HG02870 (cell line): ENCODE data around the gene MANBA.
"Not testable (repeated sequence)": the region's sequence is repeated elsewhere in the genome, so short reads cannot be mapped to it uniquely, and the experiment has no call there.

ENCODE experiments used
- ATAC-seq: cut with Tn5 transposase; IDR thresholded peaks from one replicate; pipeline ENCODE4 v1.9.1; 2021; ENCODE audit warnings: mild to moderate bottlenecking, moderate library complexity; ENCODE audit not compliant: unreplicated experiment

Gene MANBA

GRCh38 chr4:102725229-102725628 lies 35.5 kb downstream of the MANBA start:
- ATAC-seq, result no peak

- ATAC-seq, result no peak
Measured at GRCh38 chr4:102723511-102723910, 37.3 kb downstream of the MANBA start.

- ATAC-seq, result no peak
Measured at GRCh38 chr4:102722740-102723139, 38.0 kb downstream of the MANBA start.

- not testable (repeated sequence) for ATAC-seq
Measured at GRCh38 chr4:102718833-102719575, 41.8 kb downstream of the MANBA start.

GRCh38 chr4:102717448-102718092 lies 43.2 kb downstream of the MANBA start:
- ATAC-seq, result no peak

GRCh38 chr4:102715057-102715456 lies 45.7 kb downstream of the MANBA start:
- no peak for ATAC-seq

- not testable (repeated sequence) for ATAC-seq
Measured at GRCh38 chr4:102713774-102714173, 47.0 kb downstream of the MANBA start.

GRCh38 chr4:102713096-102713495 lies 47.7 kb downstream of the MANBA start:
- ATAC-seq, result no peak

GRCh38 chr4:102710986-102711385 lies 49.8 kb downstream of the MANBA start:
- ATAC-seq, result no peak

- ATAC-seq, result not testable (repeated sequence)
Measured at GRCh38 chr4:102709060-102709459, 51.7 kb downstream of the MANBA start.

GRCh38 chr4:102707150-102707549 lies 53.6 kb downstream of the MANBA start:
- no peak for ATAC-seq

GRCh38 chr4:102705391-102705935 lies 55.3 kb downstream of the MANBA start:
- ATAC-seq, result no peak

GRCh38 chr4:102696758-102697157 lies 64.0 kb downstream of the MANBA start:
- no peak for ATAC-seq

GRCh38 chr4:102694791-102695190 lies 66.0 kb downstream of the MANBA start:
- ATAC-seq, result no peak

GRCh38 chr4:102693861-102694260 lies 66.9 kb downstream of the MANBA start:
- ATAC-seq, result no peak

GRCh38 chr4:102693262-102693850 lies 67.4 kb downstream of the MANBA start:
- ATAC-seq, result no peak

- ATAC-seq, result no peak
Measured at GRCh38 chr4:102692474-102692873, 68.3 kb downstream of the MANBA start.

GRCh38 chr4:102687982-102688433 lies 72.8 kb downstream of the MANBA start:
- ATAC-seq, result peak; percentile 35

GRCh38 chr4:102687373-102687981 lies 73.3 kb downstream of the MANBA start:
- ATAC-seq, result peak; percentile 91

- no peak for ATAC-seq
Measured at GRCh38 chr4:102685768-102686167, 75.0 kb downstream of the MANBA start.

- ATAC-seq, result peak; percentile 33
Measured at GRCh38 chr4:102684610-102685052, 76.1 kb downstream of the MANBA start.
